Non-pigmented ciliary epithelial cell (primary cell): ENCODE data around the gene STYXL2.
A peak's percentile ranks its signal among the peaks of the same experiment; 100 is the strongest.

Source experiments
- DNase-seq: peaks from one replicate; pipeline ENCODE4 v3.0.0-alpha.2; 2010; ENCODE audit warnings: low read depth

Gene STYXL2

GRCh38 chr1:167110586-167110985, 16.7 kb downstream of the STYXL2 start:
- no peak for DNase-seq

GRCh38 chr1:167111868-167112709, 18.2 kb downstream of the STYXL2 start:
- DNase-seq, result no peak

GRCh38 chr1:167114725-167115124, 20.9 kb downstream of the STYXL2 start:
- DNase-seq, result no peak

GRCh38 chr1:167115655-167116054, 21.8 kb downstream of the STYXL2 start:
- no peak for DNase-seq

GRCh38 chr1:167116174-167116573, 22.3 kb downstream of the STYXL2 start:
- DNase-seq, result no peak

GRCh38 chr1:167117225-167117624, 23.4 kb downstream of the STYXL2 start:
- no peak for DNase-seq

GRCh38 chr1:167118188-167118587, 24.3 kb downstream of the STYXL2 start:
- DNase-seq, result no peak

GRCh38 chr1:167119696-167120095, 25.8 kb downstream of the STYXL2 start:
- DNase-seq, result no peak

GRCh38 chr1:167120899-167121298, 27.0 kb downstream of the STYXL2 start:
- DNase-seq, result no peak

- no peak for DNase-seq
These were observed 27.7 kb downstream of the STYXL2 start for GRCh38 chr1:167121375-167122120.

- no peak for DNase-seq
These were observed 28.2 kb downstream of the STYXL2 start for GRCh38 chr1:167122121-167122480.

GRCh38 chr1:167122568-167122967, 28.7 kb downstream of the STYXL2 start:
- DNase-seq, result no peak

- DNase-seq, result no peak
These were observed 32.4 kb downstream of the STYXL2 start for GRCh38 chr1:167126317-167126716.

GRCh38 chr1:167126811-167127210, 32.9 kb downstream of the STYXL2 start:
- DNase-seq, result no peak

GRCh38 chr1:167127236-167127635, 33.4 kb downstream of the STYXL2 start:
- DNase-seq, result no peak

GRCh38 chr1:167127661-167128060, 33.8 kb downstream of the STYXL2 start:
- no peak for DNase-seq

GRCh38 chr1:167128261-167129227, 34.7 kb downstream of the STYXL2 start:
- DNase-seq, result no peak

GRCh38 chr1:167130829-167131510, 37.1 kb downstream of the STYXL2 start:
- no peak for DNase-seq

GRCh38 chr1:167132301-167133010, 38.6 kb downstream of the STYXL2 start:
- DNase-seq, result no peak

- DNase-seq, result no peak
These were observed 41.5 kb downstream of the STYXL2 start for GRCh38 chr1:167135281-167135840.

- DNase-seq, result peak; percentile 67
These were observed 42.3 kb downstream of the STYXL2 start for GRCh38 chr1:167136191-167136614.
